ENCODE data around the gene DIAPH1. TPM values are rescaled to one million over a fixed set of nuclear protein-coding genes. Genes with fewer than 3 reads are reported as not detected.
A peak's percentile ranks its signal among the peaks of the same experiment; 100 is the strongest.

DIAPH1 gene
- total RNA-seq, 1 donor from 2014 or later, result 118 TPM

GRCh38 chr5:141651728-141652105 is 32.9 kb upstream of the DIAPH1 start:
- peaks cover 4% of the 10 kb centered on the region for H3K4me1 ChIP-seq
- peak overlapping the region; percentile 68 for H3K4me3 ChIP-seq
- no peaks in the 10 kb centered on the region for H3K27me3 ChIP-seq
- no peak for ATAC-seq
- no peak for DNase-seq
- peak overlapping the region; percentile 67 for H3K27ac ChIP-seq
- no peak for TF ChIP-seq CTCF (IDR thresholded peaks at IDR 0.05)
- H3K9me3 ChIP-seq, result no peaks in the 10 kb centered on the region
- H3K36me3 ChIP-seq, result peaks cover 5% of the 10 kb centered on the region
- intact Hi-C loops (cut with DNase I), result no loop called here

- intact Hi-C loops (cut with DNase I), result no loop called here
- Histone ChIP-seq H3K36me3 (peaks cover 12% of the 10 kb centered on the region), H3K27ac (peak within 1 kb of the TSS; percentile 67), H3K4me1 (peaks cover 4% of the 10 kb centered on the region), H3K4me3 (peak within 1 kb of the TSS; percentile 68), H3K9me3 (no peaks in the 10 kb centered on the region), H3K27me3 (no peaks in the 10 kb centered on the region)
- TF ChIP-seq CTCF (IDR thresholded peaks at IDR 0.05), result no peak
- peak; percentile 97 for ATAC-seq
- DNase-seq, result peak; percentile 95
These were observed 32.3 kb upstream of the DIAPH1 start, which contains the start of gene FCHSD1 for GRCh38 chr5:141650851-141651727. Gene FCHSD1 (minus strand): TSS chr5:141651418. CDS start chr5:141651368, 50 bp downstream.

- no peaks in the 10 kb centered on the region for H3K27me3 ChIP-seq
- H3K9me3 ChIP-seq, result no peaks in the 10 kb centered on the region
- H3K4me3 ChIP-seq, result no peak overlapping the region
- H3K36me3 ChIP-seq, result peaks cover 16% of the 10 kb centered on the region
- peaks cover 4% of the 10 kb centered on the region for H3K4me1 ChIP-seq
- TF ChIP-seq CTCF (IDR thresholded peaks at IDR 0.05), result no peak
- H3K27ac ChIP-seq, result no peak overlapping the region
- ATAC-seq (no peak), DNase-seq (no peak)
- intact Hi-C loops (cut with DNase I), result no loop called here
These were observed 31.2 kb upstream of the DIAPH1 start for GRCh38 chr5:141649972-141650371.

- DNase-seq (no peak), ATAC-seq (no peak)
- intact Hi-C loops (cut with DNase I), result no loop called here
- Histone ChIP-seq H3K27me3 (no peaks in the 10 kb centered on the region), H3K4me1 (peaks cover 4% of the 10 kb centered on the region), H3K9me3 (no peaks in the 10 kb centered on the region), H3K36me3 (peaks cover 22% of the 10 kb centered on the region), H3K4me3 (no peak overlapping the region), H3K27ac (no peak overlapping the region)
- TF ChIP-seq CTCF (IDR thresholded peaks at IDR 0.05), result no peak
These were observed 30.4 kb upstream of the DIAPH1 start for GRCh38 chr5:141649056-141649688.

- Histone ChIP-seq H3K4me3 (no peak overlapping the region), H3K36me3 (peaks cover 24% of the 10 kb centered on the region), H3K9me3 (no peaks in the 10 kb centered on the region), H3K27me3 (no peaks in the 10 kb centered on the region), H3K27ac (no peak overlapping the region), H3K4me1 (peaks cover 4% of the 10 kb centered on the region)
- ATAC-seq (no peak), DNase-seq (no peak)
- intact Hi-C loops (cut with DNase I), result no loop called here
- no peak for TF ChIP-seq CTCF (IDR thresholded peaks at IDR 0.05)
These were observed 29.1 kb upstream of the DIAPH1 start for GRCh38 chr5:141647851-141648250.

Measured in upper lobe of right lung (tissue), 1 donor.